GM10847 (cell line): ENCODE results near the gene NPB.

ENCODE experiments used
- POLR2A ChIP-seq: IDR thresholded peaks from 2 replicates; pipeline ENCODE4 v1.6.1; 2011; ENCODE audit not compliant: insufficient read length; ENCODE audit errors: extremely low read depth

NPB gene

GRCh38 chr17:81902023-81902652 lies at the start of gene NPB:
TSS of gene NPB (plus strand) at chr17:81902238. CDS start at chr17:81902278, 40 bp downstream.
- TF ChIP-seq POLR2A, result no peak

GRCh38 chr17:81854974-81855774 lies 46.9 kb upstream of the NPB start:
- TF ChIP-seq POLR2A, result no peak

- TF ChIP-seq POLR2A, result no peak
Measured at GRCh38 chr17:81858170-81858966, 43.7 kb upstream of the NPB start.

GRCh38 chr17:81858967-81859905 lies 42.8 kb upstream of the NPB start:
- TF ChIP-seq POLR2A, result no peak

- TF ChIP-seq POLR2A, result peak; percentile 97
Measured at GRCh38 chr17:81859906-81860755, 41.9 kb upstream of the NPB start, which contains the start of gene P4HB. TSS of gene P4HB (minus strand) at chr17:81860535. CDS start at chr17:81860471, 64 bp downstream.

GRCh38 chr17:81860756-81861568 lies 41.1 kb upstream of the NPB start:
- peak; percentile 91 for TF ChIP-seq POLR2A

- no peak for TF ChIP-seq POLR2A
Measured at GRCh38 chr17:81863123-81863675, 38.8 kb upstream of the NPB start.

GRCh38 chr17:81863833-81864768 lies 37.9 kb upstream of the NPB start:
- no peak for TF ChIP-seq POLR2A

GRCh38 chr17:81865358-81865732 lies 36.7 kb upstream of the NPB start:
- no peak for TF ChIP-seq POLR2A

GRCh38 chr17:81865733-81866439 lies 36.2 kb upstream of the NPB start:
- TF ChIP-seq POLR2A, result no peak

GRCh38 chr17:81866440-81867169 lies 35.4 kb upstream of the NPB start:
- TF ChIP-seq POLR2A, result peak; percentile 55
